ENCODE measurements around the gene LRRC9. TPM values are rescaled to one million over a fixed set of nuclear protein-coding genes. Genes with fewer than 3 reads are reported as not detected.

Gene LRRC9
- total RNA-seq, 1 donor from 2014 or later, result 0.38 TPM

GRCh38 chr14:60051721-60052221, 131.8 kb downstream of the LRRC9 start:
- Mint-ChIP-seq H3K9me3 (ENCODE audit: unreplicated experiment) (no peaks in the 10 kb centered on the region), H3K36me3 (ENCODE audit: low read depth, unreplicated experiment) (no peaks in the 10 kb centered on the region), H3K27me3 (ENCODE audit: unreplicated experiment) (no peaks in the 10 kb centered on the region), H3K4me3 (ENCODE audit: unreplicated experiment) (no peak overlapping the region), H3K27ac (ENCODE audit: unreplicated experiment) (no peak overlapping the region), H3K4me1 (ENCODE audit: unreplicated experiment) (no peaks in the 10 kb centered on the region)
- no peak for TF ChIP-seq CTCF (IDR thresholded peaks at IDR 0.05; ENCODE audit: unreplicated experiment)
- no peak for DNase-seq (ENCODE audit: low spot score)

- H3K4me3 Mint-ChIP-seq (ENCODE audit: unreplicated experiment), result no peak overlapping the region
- H3K9me3 Mint-ChIP-seq (ENCODE audit: unreplicated experiment), result no peaks in the 10 kb centered on the region
- no peak overlapping the region for H3K27ac Mint-ChIP-seq (ENCODE audit: unreplicated experiment)
- no peak for DNase-seq (ENCODE audit: low spot score)
- no peaks in the 10 kb centered on the region for H3K4me1 Mint-ChIP-seq (ENCODE audit: unreplicated experiment)
- H3K27me3 Mint-ChIP-seq (ENCODE audit: unreplicated experiment), result no peaks in the 10 kb centered on the region
- no peaks in the 10 kb centered on the region for H3K36me3 Mint-ChIP-seq (ENCODE audit: low read depth, unreplicated experiment)
- no peak for TF ChIP-seq CTCF (IDR thresholded peaks at IDR 0.05; ENCODE audit: unreplicated experiment)
These were observed 138.1 kb downstream of the LRRC9 start for GRCh38 chr14:60058087-60058486.

- Mint-ChIP-seq H3K9me3 (ENCODE audit: unreplicated experiment) (no peaks in the 10 kb centered on the region), H3K27me3 (ENCODE audit: unreplicated experiment) (no peaks in the 10 kb centered on the region), H3K36me3 (ENCODE audit: low read depth, unreplicated experiment) (no peaks in the 10 kb centered on the region), H3K27ac (ENCODE audit: unreplicated experiment) (no peak overlapping the region), H3K4me1 (ENCODE audit: unreplicated experiment) (no peaks in the 10 kb centered on the region), H3K4me3 (ENCODE audit: unreplicated experiment) (no peak overlapping the region)
- no peak for DNase-seq (ENCODE audit: low spot score)
- no peak for TF ChIP-seq CTCF (IDR thresholded peaks at IDR 0.05; ENCODE audit: unreplicated experiment)
These were observed 141.4 kb downstream of the LRRC9 start for GRCh38 chr14:60061371-60061770.

- Mint-ChIP-seq H3K36me3 (ENCODE audit: low read depth, unreplicated experiment) (no peaks in the 10 kb centered on the region), H3K27ac (ENCODE audit: unreplicated experiment) (no peak overlapping the region), H3K4me3 (ENCODE audit: unreplicated experiment) (no peak overlapping the region), H3K27me3 (ENCODE audit: unreplicated experiment) (no peaks in the 10 kb centered on the region), H3K9me3 (ENCODE audit: unreplicated experiment) (no peaks in the 10 kb centered on the region), H3K4me1 (ENCODE audit: unreplicated experiment) (no peaks in the 10 kb centered on the region)
- peak; percentile 42 for TF ChIP-seq CTCF (IDR thresholded peaks at IDR 0.05; ENCODE audit: unreplicated experiment)
- no peak for DNase-seq (ENCODE audit: low spot score)
These were observed 144.6 kb downstream of the LRRC9 start for GRCh38 chr14:60064491-60065072.

- Mint-ChIP-seq H3K27ac (ENCODE audit: unreplicated experiment) (no peak overlapping the region), H3K36me3 (ENCODE audit: low read depth, unreplicated experiment) (no peaks in the 10 kb centered on the region), H3K27me3 (ENCODE audit: unreplicated experiment) (no peaks in the 10 kb centered on the region), H3K4me3 (ENCODE audit: unreplicated experiment) (no peak overlapping the region), H3K4me1 (ENCODE audit: unreplicated experiment) (peaks cover 7% of the 10 kb centered on the region), H3K9me3 (ENCODE audit: unreplicated experiment) (no peaks in the 10 kb centered on the region)
- TF ChIP-seq CTCF (IDR thresholded peaks at IDR 0.05; ENCODE audit: unreplicated experiment), result no peak
- DNase-seq (ENCODE audit: low spot score), result no peak
These were observed 147.9 kb downstream of the LRRC9 start for GRCh38 chr14:60067882-60068281.

All from endothelial cell (in vitro differentiated cells).